ENCODE measurements around the gene GFRAL.

GFRAL gene

DNA sequence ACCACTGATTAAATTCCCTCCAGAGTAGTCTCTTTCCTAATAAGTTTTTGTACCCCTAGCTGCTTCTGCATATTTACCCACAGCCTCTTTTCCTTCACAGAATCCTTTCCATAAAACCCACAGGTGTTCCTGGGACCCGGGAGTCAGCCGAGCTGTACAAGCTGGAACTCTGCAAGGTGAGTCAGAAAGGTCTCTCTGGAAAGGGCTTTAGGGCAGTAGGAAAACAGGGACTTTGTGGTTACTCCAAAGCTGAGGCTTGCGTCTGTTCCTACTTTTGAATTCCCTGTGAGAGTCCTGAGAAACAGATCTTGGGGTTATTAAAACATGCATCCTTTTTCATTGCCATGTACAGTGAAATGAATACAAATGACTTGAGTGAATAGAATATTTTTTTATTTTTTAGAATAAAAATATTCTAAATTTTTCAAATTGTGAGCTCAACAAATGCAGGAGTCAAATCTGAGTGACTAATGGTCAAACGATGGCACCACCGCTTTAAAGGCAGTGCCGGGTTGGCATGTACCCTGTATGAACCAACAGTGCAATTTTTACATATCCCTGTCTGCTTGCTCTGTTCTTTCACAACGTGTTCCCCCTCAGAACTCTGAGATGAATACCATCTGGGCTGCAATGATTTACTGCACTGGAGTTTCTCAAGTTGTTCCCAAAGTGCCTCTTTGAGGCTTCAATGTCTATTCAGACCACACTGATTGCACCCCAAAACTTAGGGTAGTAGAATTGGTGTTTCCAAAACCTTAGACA is 78.4 kb downstream of the GFRAL start:
- no peak for TF ChIP-seq CTCF (IDR thresholded peaks at IDR 0.05; ENCODE audit: borderline replicate concordance, control extremely low read depth, extremely low read depth, insufficient read depth, missing control alignments)
- in situ Hi-C loops (cut with MboI; ENCODE audit: low sequenced_read_pairs, unreplicated experiment) = no loop called here

DNA sequence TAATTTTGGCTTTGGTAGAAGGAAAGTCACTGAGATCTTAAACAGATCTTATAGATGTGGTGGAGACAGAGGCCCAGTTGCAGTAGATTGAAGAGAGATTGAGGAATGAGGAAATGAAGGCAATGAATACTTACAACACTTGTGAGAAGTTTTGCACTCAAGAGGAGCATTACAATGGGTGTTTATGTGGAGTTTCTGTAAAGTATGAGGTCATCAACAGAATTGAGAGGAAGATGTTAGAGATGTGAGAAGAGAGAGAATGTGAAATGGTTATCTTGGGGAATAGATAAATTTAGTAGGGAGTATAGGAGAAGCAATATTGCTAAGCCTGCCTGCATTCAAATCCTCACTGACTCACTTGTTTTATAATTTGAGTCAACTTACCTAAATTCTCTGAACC is 83.4 kb downstream of the GFRAL start:
- TF ChIP-seq CTCF (IDR thresholded peaks at IDR 0.05; ENCODE audit: borderline replicate concordance, control extremely low read depth, extremely low read depth, insufficient read depth, missing control alignments) = no peak
- DNase-seq (ENCODE audit: low spot score) = no peak
- in situ Hi-C loops (cut with MboI; ENCODE audit: low sequenced_read_pairs, unreplicated experiment) = no loop called here

More for the DNA sequence above, 78.4 kb downstream of the GFRAL start:
- no peak for DNase-seq (ENCODE audit: low spot score)

- no peak for TF ChIP-seq CTCF (IDR thresholded peaks at IDR 0.05; ENCODE audit: borderline replicate concordance, control extremely low read depth, extremely low read depth, insufficient read depth, missing control alignments)
- DNase-seq (ENCODE audit: low spot score) = no peak
- in situ Hi-C loops (cut with MboI; ENCODE audit: low sequenced_read_pairs, unreplicated experiment) = no loop called here
Measured at GRCh38 chr6:55423933-55424332, 96.7 kb downstream of the GFRAL start.

DNA sequence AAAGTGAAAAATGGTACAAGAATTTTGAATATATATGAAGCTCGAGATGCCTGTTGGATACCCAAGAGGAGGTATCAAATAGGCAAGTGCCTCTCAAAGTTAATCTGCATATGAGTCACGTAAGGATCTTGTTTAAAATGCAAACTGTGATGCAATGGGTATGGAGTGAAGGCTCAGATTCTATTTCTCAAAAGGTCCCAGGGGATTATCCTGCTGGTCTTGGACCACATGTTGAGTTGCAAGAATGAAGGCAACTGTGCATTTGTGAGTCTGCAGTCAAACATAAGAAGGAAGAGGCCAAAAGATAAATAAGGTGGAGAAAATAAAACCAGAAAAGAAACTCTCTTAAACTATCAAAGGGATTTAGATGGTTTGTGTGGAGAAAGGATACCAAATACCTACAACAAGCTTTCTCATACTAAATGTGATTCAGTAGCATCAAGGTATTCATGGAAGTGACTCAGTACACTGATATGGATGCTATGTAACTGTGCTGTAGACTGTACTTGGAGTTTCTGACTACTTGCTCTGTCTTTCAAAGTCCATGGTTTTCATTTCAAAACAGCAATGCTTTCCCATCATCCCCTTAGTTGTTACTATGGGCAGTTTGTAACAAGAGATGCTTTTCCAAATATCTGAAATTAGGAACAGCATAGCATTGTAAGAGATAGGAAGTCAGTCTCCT is 106.3 kb downstream of the GFRAL start:
- no peak for TF ChIP-seq CTCF (IDR thresholded peaks at IDR 0.05; ENCODE audit: borderline replicate concordance, control extremely low read depth, extremely low read depth, insufficient read depth, missing control alignments)
- in situ Hi-C loops (cut with MboI; ENCODE audit: low sequenced_read_pairs, unreplicated experiment) = no loop called here
- no peak for DNase-seq (ENCODE audit: low spot score)

- TF ChIP-seq CTCF (IDR thresholded peaks at IDR 0.05; ENCODE audit: borderline replicate concordance, control extremely low read depth, extremely low read depth, insufficient read depth, missing control alignments) = no peak
- in situ Hi-C loops (cut with MboI; ENCODE audit: low sequenced_read_pairs, unreplicated experiment) = no loop called here
- DNase-seq (ENCODE audit: low spot score) = no peak
Measured at GRCh38 chr6:55437141-55437540, 109.9 kb downstream of the GFRAL start.

DNA sequence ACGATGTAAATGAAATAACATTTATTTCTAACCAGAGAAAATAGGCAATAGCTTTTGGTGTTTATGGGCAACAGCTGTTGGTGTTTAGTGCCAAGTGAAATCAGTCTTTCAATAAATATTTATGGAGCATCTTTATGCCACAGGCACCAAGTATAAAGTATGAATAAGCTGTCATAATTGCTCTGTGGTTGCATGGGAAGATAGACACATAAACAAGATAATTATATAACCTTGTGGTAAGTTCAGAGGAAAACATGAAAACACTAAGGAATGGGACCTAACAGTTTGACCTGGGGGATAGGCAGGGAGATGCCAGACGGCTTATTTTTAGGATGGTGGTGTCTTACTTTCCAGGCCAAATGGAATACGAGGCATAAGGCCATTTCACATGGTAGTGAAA is 110.9 kb downstream of the GFRAL start:
- DNase-seq (ENCODE audit: low spot score) = no peak
- in situ Hi-C loops (cut with MboI; ENCODE audit: low sequenced_read_pairs, unreplicated experiment) = no loop called here
- no peak for TF ChIP-seq CTCF (IDR thresholded peaks at IDR 0.05; ENCODE audit: borderline replicate concordance, control extremely low read depth, extremely low read depth, insufficient read depth, missing control alignments)

Measured in GM13976 (cell line).